Measurements from ENCODE around the gene TNFRSF6B. TPM values are rescaled to one million over a fixed set of nuclear protein-coding genes. Genes with fewer than 3 reads are reported as not detected.

TNFRSF6B gene
- total RNA-seq, 4 donors from 2014 or later, result 2.1 to 4.2 (median 2.7) TPM; not detected in 1

- TF ChIP-seq CTCF (IDR thresholded peaks at IDR 0.05) (no peak), POLR2A (IDR thresholded peaks at IDR 0.05) (no peak)
- Histone ChIP-seq H3K27me3 (no peaks in the 10 kb centered on the region), H3K36me3 (peaks cover 0 to 12% (median 0%) of the 10 kb centered on the region in 3 donors), H3K27ac (no peak overlapping the region), H3K9me3 (no peaks in the 10 kb centered on the region), H3K4me3 (no peak overlapping the region), H3K4me1 (peaks cover 9 to 63% (median 15%) of the 10 kb centered on the region in 4 donors)
- peak in 1 of 3 donors; percentile 48 for DNase-seq
Measured at GRCh38 chr20:63694584-63695423, 1.6 kb upstream of the TNFRSF6B start.

GRCh38 chr20:63695424-63696305, 787 bp upstream of the TNFRSF6B start:
- Histone ChIP-seq H3K27me3 (no peaks in the 10 kb centered on the region), H3K9me3 (no peaks in the 10 kb centered on the region), H3K4me3 (no peak overlapping the region), H3K36me3 (peaks cover 0 to 12% (median 0%) of the 10 kb centered on the region in 3 donors), H3K4me1 (peaks cover 9 to 58% (median 15%) of the 10 kb centered on the region in 4 donors), H3K27ac (no peak overlapping the region)
- DNase-seq, result peak in 1 of 3 donors; percentile 51
- TF ChIP-seq CTCF (IDR thresholded peaks at IDR 0.05) (no peak), POLR2A (IDR thresholded peaks at IDR 0.05) (no peak)

- Histone ChIP-seq H3K9me3 (no peaks in the 10 kb centered on the region), H3K4me3 (peak overlapping the region in 3 of 4 donors; percentile 28 to 38 (median 31)), H3K4me1 (peaks cover 9 to 52% (median 15%) of the 10 kb centered on the region in 4 donors), H3K36me3 (peaks cover 0 to 14% (median 0%) of the 10 kb centered on the region in 3 donors), H3K27ac (peak overlapping the region in 1 of 4 donors; percentile 12), H3K27me3 (no peaks in the 10 kb centered on the region)
- DNase-seq, result peak in 1 of 3 donors; percentile 69
- no peak for TF ChIP-seq POLR2A (IDR thresholded peaks at IDR 0.05)
- no peak for TF ChIP-seq CTCF (IDR thresholded peaks at IDR 0.05)
Measured at GRCh38 chr20:63696306-63696627, 185 bp upstream of the TNFRSF6B start.

GRCh38 chr20:63697357-63697867, 960 bp downstream of the TNFRSF6B start:
- H3K36me3 ChIP-seq, result peaks cover 0 to 15% (median 0%) of the 10 kb centered on the region in 3 donors
- H3K27ac ChIP-seq, result peak overlapping the region in 1 of 4 donors; percentile 52
- H3K4me1 ChIP-seq, result peaks cover 9 to 42% (median 15%) of the 10 kb centered on the region in 4 donors
- H3K4me3 ChIP-seq, result peak overlapping the region in 2 of 4 donors; percentile 28 to 31
- no peaks in the 10 kb centered on the region for H3K9me3 ChIP-seq
- no peak for DNase-seq
- TF ChIP-seq CTCF (IDR thresholded peaks at IDR 0.05), result no peak
- H3K27me3 ChIP-seq, result no peaks in the 10 kb centered on the region

- Histone ChIP-seq H3K36me3 (peaks cover 0 to 15% (median 0%) of the 10 kb centered on the region in 3 donors), H3K4me3 (no peak overlapping the region), H3K4me1 (peaks cover 9 to 36% (median 15%) of the 10 kb centered on the region in 4 donors), H3K9me3 (no peaks in the 10 kb centered on the region), H3K27me3 (no peaks in the 10 kb centered on the region), H3K27ac (peak overlapping the region in 2 of 4 donors; percentile 17 to 75)
- no peak for TF ChIP-seq CTCF (IDR thresholded peaks at IDR 0.05)
- no peak for TF ChIP-seq POLR2A (IDR thresholded peaks at IDR 0.05)
- peak in 1 of 3 donors; percentile 49 for DNase-seq
Measured at GRCh38 chr20:63697868-63698545, 1.6 kb downstream of the TNFRSF6B start.
